ENCODE data around the gene AUTS2. TPM values are rescaled to one million over a fixed set of nuclear protein-coding genes. Genes with fewer than 3 reads are reported as not detected.

Gene AUTS2
- polyA plus RNA-seq, 3 donors: 0.08 to 0.35 TPM; not detected in 1

DNA sequence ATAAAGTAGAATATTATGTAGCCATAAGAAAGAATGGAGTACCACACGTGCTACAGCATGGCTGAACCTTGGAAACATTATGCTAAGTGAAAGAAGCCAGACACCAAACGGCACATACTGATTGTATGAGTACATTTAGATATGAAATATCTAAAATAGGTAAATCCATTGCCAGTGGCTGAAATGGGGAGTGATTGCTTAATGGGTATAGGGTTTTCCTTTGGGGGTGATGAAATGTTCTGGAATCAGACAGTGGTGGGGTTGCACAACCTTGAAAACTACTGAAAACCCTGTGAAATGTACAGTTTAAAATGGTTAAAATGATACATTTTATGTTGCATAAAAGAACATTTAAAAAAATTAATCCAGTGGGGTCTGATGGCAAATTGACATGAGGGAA, 667.9 kb downstream of the AUTS2 start:
- Histone ChIP-seq H2AFZ (ENCODE audit: insufficient read depth, low read depth, low read length, poor library complexity, severe bottlenecking) (no peak overlapping the region), H3K4me3 (replicated peaks in 1 of 3; ENCODE audit: low read depth in 2 of 3, low read length in 3 of 3) (no peak overlapping the region), H4K20me1 (ENCODE audit: insufficient read depth, low read length) (no peaks in the 10 kb centered on the region), H3K36me3 (replicated peaks in 1 of 2; ENCODE audit: control insufficient read depth in 1 of 2, insufficient read depth in 2 of 2, low read length in 2 of 2) (no peaks in the 10 kb centered on the region), H3K9me3 (replicated peaks in 1 of 2; ENCODE audit: control insufficient read depth in 1 of 2, insufficient read depth in 1 of 2, low read length in 2 of 2) (no peaks in the 10 kb centered on the region), H3K27ac (ENCODE audit: low read depth in 1 of 2, low read length in 2 of 2) (no peak overlapping the region), H3K4me2 (replicated peaks; ENCODE audit: extremely low read depth, low read length, poor library complexity, severe bottlenecking) (no peak overlapping the region), H3K4me1 (ENCODE audit: control insufficient read depth in 1 of 2, insufficient read depth in 2 of 2, low read length in 2 of 2) (no peaks in the 10 kb centered on the region), H3K27me3 (ENCODE audit: control insufficient read depth in 2 of 2, insufficient read depth in 2 of 2, low read length in 2 of 2) (no peaks in the 10 kb centered on the region), H3K9ac (ENCODE audit: insufficient read depth, low read length, poor library complexity, severe bottlenecking) (no peak overlapping the region), H3K79me2 (ENCODE audit: insufficient read depth, low read length) (no peaks in the 10 kb centered on the region)
- Mint-ChIP-seq H3K4me1 (peaks cover 13% of the 10 kb centered on the region), H3K36me3 (no peaks in the 10 kb centered on the region), H3K4me3 (no peak overlapping the region), H3K27ac (no peak overlapping the region), H3K9me3 (no peaks in the 10 kb centered on the region), H3K27me3 (ENCODE audit: low read depth in 3 of 3) (peaks cover 0 to 1% (median 0%) of the 10 kb centered on the region in 3 donors)
- intact Hi-C loops (cut with micrococcal nuclease): no loop called here
- TF ChIP-seq CTCF (IDR thresholded peaks at IDR 0.05): no peak
- WGBS (ENCODE audit: insufficient coverage): no CpG with 5 or more reads among the region's 2 CpGs
- DNase-seq: no peak

- no peak overlapping the region for H2AFZ ChIP-seq (ENCODE audit: insufficient read depth, low read depth, low read length, poor library complexity, severe bottlenecking)
- H3K4me3 ChIP-seq (replicated peaks in 1 of 3; ENCODE audit: low read depth in 2 of 3, low read length in 3 of 3): no peak overlapping the region
- no peaks in the 10 kb centered on the region for H3K27me3 ChIP-seq (ENCODE audit: control insufficient read depth in 2 of 2, insufficient read depth in 2 of 2, low read length in 2 of 2)
- TF ChIP-seq CTCF (IDR thresholded peaks at IDR 0.05): no peak
- intact Hi-C loops (cut with micrococcal nuclease): no loop called here
- no peak overlapping the region for H3K4me3 Mint-ChIP-seq
- WGBS (ENCODE audit: insufficient coverage): 85% methylated on average over 2 of the region's 5 CpGs
- H3K36me3 Mint-ChIP-seq: no peaks in the 10 kb centered on the region
- peaks cover 13% of the 10 kb centered on the region for H3K4me1 Mint-ChIP-seq
- H3K4me1 ChIP-seq (ENCODE audit: control insufficient read depth in 1 of 2, insufficient read depth in 2 of 2, low read length in 2 of 2): no peaks in the 10 kb centered on the region
- H3K9me3 Mint-ChIP-seq: no peaks in the 10 kb centered on the region
- H3K27ac Mint-ChIP-seq: no peak overlapping the region
- no peak overlapping the region for H3K9ac ChIP-seq (ENCODE audit: insufficient read depth, low read length, poor library complexity, severe bottlenecking)
- H3K27ac ChIP-seq (ENCODE audit: low read depth in 1 of 2, low read length in 2 of 2): no peak overlapping the region
- H3K36me3 ChIP-seq (replicated peaks in 1 of 2; ENCODE audit: control insufficient read depth in 1 of 2, insufficient read depth in 2 of 2, low read length in 2 of 2): no peaks in the 10 kb centered on the region
- H3K27me3 Mint-ChIP-seq (ENCODE audit: low read depth in 3 of 3): peaks cover 0 to 1% (median 0%) of the 10 kb centered on the region in 3 donors
- H3K4me2 ChIP-seq (replicated peaks; ENCODE audit: extremely low read depth, low read length, poor library complexity, severe bottlenecking): no peak overlapping the region
- H3K79me2 ChIP-seq (ENCODE audit: insufficient read depth, low read length): no peaks in the 10 kb centered on the region
- DNase-seq: no peak
- H4K20me1 ChIP-seq (ENCODE audit: insufficient read depth, low read length): no peaks in the 10 kb centered on the region
- H3K9me3 ChIP-seq (replicated peaks in 1 of 2; ENCODE audit: control insufficient read depth in 1 of 2, insufficient read depth in 1 of 2, low read length in 2 of 2): no peaks in the 10 kb centered on the region
These were observed 669.3 kb downstream of the AUTS2 start for GRCh38 chr7:70267381-70268120.

Measured in CD14-positive monocyte (primary cell).